ENCODE results near the gene SPRYD3. TPM values are rescaled to one million over a fixed set of nuclear protein-coding genes. Genes with fewer than 3 reads are reported as not detected.

SPRYD3 gene
- total RNA-seq, 1 donor from 2014 or later, result 41.0 TPM

Small RNAs within 50 kb of the gene (microRNA-seq; reads per million reads assigned to microRNA genes)
- not detected for gene MIR6757

Other genes starting within 250 kb of the SPRYD3 start
- gene KRT79, start 245.1 kb downstream of the SPRYD3 start, total RNA-seq, result not detected
- gene KRT78, start 230.4 kb downstream of the SPRYD3 start, total RNA-seq, result not detected
- gene KRT8, start 174.3 kb downstream of the SPRYD3 start, total RNA-seq, result 117 TPM
- 6.6 TPM for gene KRT18, start 130.3 kb downstream of the SPRYD3 start, total RNA-seq
- gene EIF4B, start 72.9 kb downstream of the SPRYD3 start, total RNA-seq, result 416 TPM
- 122 TPM for gene TNS2, start 29.3 kb downstream of the SPRYD3 start, total RNA-seq
- gene IGFBP6, start 18.3 kb upstream of the SPRYD3 start, total RNA-seq, result 54.3 TPM
- gene SOAT2, start 24.1 kb upstream of the SPRYD3 start, total RNA-seq, result not detected
- 31.5 TPM for gene ZNF740, start 101.3 kb upstream of the SPRYD3 start, total RNA-seq
- gene CSAD, start 101.5 kb upstream of the SPRYD3 start, total RNA-seq, result 10.8 TPM
- 0.76 TPM for gene ITGB7, start 127.9 kb upstream of the SPRYD3 start, total RNA-seq
- gene RARG, start 152.8 kb upstream of the SPRYD3 start, total RNA-seq, result 18.2 TPM
- 0.97 TPM for gene ESPL1, start 188.9 kb upstream of the SPRYD3 start, total RNA-seq
- 392 TPM for gene PFDN5, start 216.2 kb upstream of the SPRYD3 start, total RNA-seq
- gene MYG1, start 220.3 kb upstream of the SPRYD3 start, total RNA-seq, result 38.5 TPM
- 38.5 TPM for gene AAAS, start 242.2 kb upstream of the SPRYD3 start, total RNA-seq